ENCODE measurements around the gene EBPL. TPM values are rescaled to one million over a fixed set of nuclear protein-coding genes. Genes with fewer than 3 reads are reported as not detected.

EBPL gene
- total RNA-seq, 4 donors from 2014 or later = 37.6 to 81.7 (median 45.0) TPM

GRCh38 chr13:49646688-49647087 lies 44.6 kb downstream of the EBPL start:
- TF ChIP-seq POLR2AphosphoS5 (IDR thresholded peaks at IDR 0.05) = no peak
- TF ChIP-seq POLR2A (IDR thresholded peaks at IDR 0.05) = no peak
- TF ChIP-seq, protein P1, sequence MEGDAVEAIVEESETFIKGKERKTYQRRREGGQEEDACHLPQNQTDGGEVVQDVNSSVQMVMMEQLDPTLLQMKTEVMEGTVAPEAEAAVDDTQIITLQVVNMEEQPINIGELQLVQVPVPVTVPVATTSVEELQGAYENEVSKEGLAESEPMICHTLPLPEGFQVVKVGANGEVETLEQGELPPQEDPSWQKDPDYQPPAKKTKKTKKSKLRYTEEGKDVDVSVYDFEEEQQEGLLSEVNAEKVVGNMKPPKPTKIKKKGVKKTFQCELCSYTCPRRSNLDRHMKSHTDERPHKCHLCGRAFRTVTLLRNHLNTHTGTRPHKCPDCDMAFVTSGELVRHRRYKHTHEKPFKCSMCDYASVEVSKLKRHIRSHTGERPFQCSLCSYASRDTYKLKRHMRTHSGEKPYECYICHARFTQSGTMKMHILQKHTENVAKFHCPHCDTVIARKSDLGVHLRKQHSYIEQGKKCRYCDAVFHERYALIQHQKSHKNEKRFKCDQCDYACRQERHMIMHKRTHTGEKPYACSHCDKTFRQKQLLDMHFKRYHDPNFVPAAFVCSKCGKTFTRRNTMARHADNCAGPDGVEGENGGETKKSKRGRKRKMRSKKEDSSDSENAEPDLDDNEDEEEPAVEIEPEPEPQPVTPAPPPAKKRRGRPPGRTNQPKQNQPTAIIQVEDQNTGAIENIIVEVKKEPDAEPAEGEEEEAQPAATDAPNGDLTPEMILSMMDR (IDR thresholded peaks at IDR 0.05) = no peak
- TF ChIP-seq EP300 (IDR thresholded peaks at IDR 0.05) = no peak
- Histone ChIP-seq H3K27ac (no peak overlapping the region), H3K4me1 (peaks cover 0 to 13% (median 0%) of the 10 kb centered on the region in 3 donors), H3K36me3 (no peaks in the 10 kb centered on the region), H3K9me3 (no peaks in the 10 kb centered on the region), H3K4me3 (no peak overlapping the region), H3K27me3 (no peaks in the 10 kb centered on the region)
- no peak for ATAC-seq
- 91 to 98% methylated on average over 4 of the region's 4 CpGs for WGBS, 2 donors (ENCODE audit: low coverage in 1 of 2)

DNA sequence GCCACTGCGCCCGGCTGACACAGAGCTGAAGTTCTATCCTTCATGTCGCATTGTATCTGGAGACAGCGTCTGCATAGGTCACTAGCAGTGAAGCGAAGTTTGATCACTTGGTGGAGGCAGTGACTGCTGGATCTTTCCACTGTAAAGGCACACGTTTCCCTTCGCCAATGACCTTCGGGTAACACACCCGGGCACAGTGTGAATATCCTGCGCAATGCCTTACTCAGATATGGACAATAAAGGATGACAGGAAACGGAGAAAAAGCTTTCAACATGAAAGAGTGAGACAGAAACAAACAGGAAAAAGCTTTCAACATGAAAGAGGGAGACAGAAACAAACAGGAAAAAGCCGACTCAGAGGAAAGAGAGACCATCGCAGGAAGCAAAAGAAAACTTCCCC lies 45.8 kb downstream of the EBPL start:
- Histone ChIP-seq H3K4me1 (peaks cover 0 to 13% (median 0%) of the 10 kb centered on the region in 3 donors), H3K27me3 (no peaks in the 10 kb centered on the region), H3K27ac (no peak overlapping the region), H3K4me3 (no peak overlapping the region), H3K36me3 (no peaks in the 10 kb centered on the region), H3K9me3 (no peaks in the 10 kb centered on the region)
- TF ChIP-seq POLR2AphosphoS5 (IDR thresholded peaks at IDR 0.05) (no peak), EP300 (IDR thresholded peaks at IDR 0.05) (no peak), POLR2A (IDR thresholded peaks at IDR 0.05) (no peak)
- TF ChIP-seq, protein P1 (IDR thresholded peaks at IDR 0.05) = no peak
- ATAC-seq = no peak
- WGBS, 2 donors (ENCODE audit: low coverage in 1 of 2) = 77 to 84% methylated on average over 5 to 12 of the region's 13 CpGs

DNA sequence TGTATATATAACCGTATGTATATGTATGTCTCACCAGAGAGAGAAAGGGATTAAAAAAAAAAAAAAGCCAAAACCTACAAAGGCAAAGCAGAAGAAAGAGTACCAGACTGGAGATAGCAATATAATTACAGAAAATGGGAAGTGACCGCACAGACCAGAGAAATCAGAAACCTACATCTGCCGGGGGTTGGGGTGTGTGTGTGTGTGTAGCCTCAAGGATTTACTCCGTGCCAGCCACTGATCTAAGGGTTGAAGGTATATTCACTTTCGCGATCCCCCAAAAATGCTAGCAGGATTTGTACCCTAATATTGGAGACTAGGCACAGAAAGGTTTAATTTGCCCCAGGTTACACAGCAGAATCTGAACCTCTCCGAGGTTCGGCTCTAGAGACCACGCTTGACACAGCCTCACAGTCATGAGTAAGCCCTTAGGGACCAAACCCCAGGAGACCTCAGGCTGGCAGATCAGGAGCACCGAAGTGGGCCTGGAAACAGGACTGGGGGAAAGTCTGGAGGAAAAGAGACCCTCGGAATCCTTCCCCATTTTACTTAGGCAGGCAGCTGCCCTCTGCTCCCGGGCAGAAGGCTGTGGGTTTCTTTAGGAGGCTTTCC lies 48.1 kb downstream of the EBPL start:
- Histone ChIP-seq H3K27me3 (no peaks in the 10 kb centered on the region), H3K27ac (peak overlapping the region in 1 of 4 donors; percentile 39), H3K36me3 (no peaks in the 10 kb centered on the region), H3K9me3 (no peaks in the 10 kb centered on the region), H3K4me3 (peak overlapping the region in 1 of 2 donors; percentile 24), H3K4me1 (no peaks in the 10 kb centered on the region)
- TF ChIP-seq, protein P1 (IDR thresholded peaks at IDR 0.05) = no peak
- TF ChIP-seq EP300 (IDR thresholded peaks at IDR 0.05) = no peak
- TF ChIP-seq POLR2A (IDR thresholded peaks at IDR 0.05) = no peak
- TF ChIP-seq POLR2AphosphoS5 (IDR thresholded peaks at IDR 0.05) = no peak
- WGBS, 2 donors (ENCODE audit: low coverage in 1 of 2) = 81 to 86% methylated on average over 8 to 10 of the region's 12 CpGs
- no peak for ATAC-seq

DNA sequence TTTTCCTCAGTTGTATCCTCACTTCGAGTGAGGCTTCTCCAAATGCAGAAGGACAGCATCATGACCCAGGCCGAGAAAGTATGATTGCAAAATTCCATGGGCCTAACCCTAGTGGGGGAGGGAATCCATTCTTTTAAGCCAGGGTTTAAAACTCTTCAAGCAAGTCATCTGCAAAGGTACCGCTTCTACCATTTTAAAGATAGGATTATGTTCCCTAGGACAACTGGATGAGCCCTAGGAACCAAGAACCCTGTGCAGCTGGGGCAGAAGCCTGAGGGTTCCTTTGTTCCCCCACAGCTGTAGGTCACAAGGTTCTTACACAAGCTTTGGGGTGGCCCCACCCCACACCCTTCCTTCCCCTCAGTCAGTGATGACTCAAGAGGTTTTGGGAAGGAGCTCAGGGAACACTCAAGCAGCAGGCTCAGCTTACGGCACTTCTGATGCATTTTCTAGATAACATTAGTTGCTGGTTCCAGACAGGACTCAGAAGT lies 49.4 kb downstream of the EBPL start:
- 72 to 94% methylated on average over 2 to 3 of the region's 4 CpGs for WGBS, 2 donors (ENCODE audit: low coverage in 1 of 2)
- no peaks in the 10 kb centered on the region for H3K4me1 ChIP-seq
- no peak for TF ChIP-seq POLR2AphosphoS5 (IDR thresholded peaks at IDR 0.05)
- TF ChIP-seq POLR2A (IDR thresholded peaks at IDR 0.05) = peak in 1 of 2 donors; percentile 24
- no peak for TF ChIP-seq EP300 (IDR thresholded peaks at IDR 0.05)
- peak overlapping the region in 1 of 2 donors; percentile 24 for H3K4me3 ChIP-seq
- H3K27me3 ChIP-seq = no peaks in the 10 kb centered on the region
- peak; percentile 89 for ATAC-seq
- no peaks in the 10 kb centered on the region for H3K36me3 ChIP-seq
- peak overlapping the region in 2 of 4 donors; percentile 43 to 51 for H3K27ac ChIP-seq
- H3K9me3 ChIP-seq = no peaks in the 10 kb centered on the region

DNA sequence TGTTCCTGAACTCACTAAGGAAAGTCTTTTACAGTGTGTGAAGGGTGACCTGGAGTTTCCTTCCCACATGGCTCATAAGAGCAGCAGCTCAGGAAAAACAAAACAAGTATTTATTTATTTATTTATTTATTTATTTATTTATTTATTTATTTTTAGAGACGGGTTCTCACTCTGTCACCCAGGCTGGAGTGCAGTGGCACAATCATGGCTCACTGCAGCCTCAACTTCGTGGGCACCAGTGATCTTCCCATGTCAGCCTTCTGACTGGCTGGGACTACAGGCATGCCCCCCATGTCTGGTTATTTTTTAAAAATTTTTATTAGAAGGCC lies 52.6 kb downstream of the EBPL start:
- ATAC-seq = no peak
- H3K27ac ChIP-seq = no peak overlapping the region
- no peaks in the 10 kb centered on the region for H3K36me3 ChIP-seq
- H3K4me1 ChIP-seq = no peaks in the 10 kb centered on the region
- H3K27me3 ChIP-seq = no peaks in the 10 kb centered on the region
- TF ChIP-seq EP300 (IDR thresholded peaks at IDR 0.05) (no peak), POLR2AphosphoS5 (IDR thresholded peaks at IDR 0.05) (no peak), POLR2A (IDR thresholded peaks at IDR 0.05) (no peak)
- TF ChIP-seq, protein P1 (IDR thresholded peaks at IDR 0.05) = no peak
- H3K9me3 ChIP-seq = no peaks in the 10 kb centered on the region
- WGBS, 2 donors (ENCODE audit: low coverage in 1 of 2) = 63 to 84% methylated on average over 2 of the region's 2 CpGs
- H3K4me3 ChIP-seq = no peak overlapping the region

Measured in gastroesophageal sphincter (tissue), 4 donors.